Neural progenitor cell (in vitro differentiated cells): ENCODE results near the gene MPP2.

Experiments
- EZH2 ChIP-seq: fragments of 200-600 bp; sonication (generic); IDR thresholded peaks from 2 replicates; pipeline ENCODE4 v1.6.1; 2017; ENCODE audit warnings: antibody characterized with exemption, mild to moderate bottlenecking, moderate library complexity
- EZH2phosphoT487 ChIP-seq: fragments of 200-600 bp; sonication (generic); IDR thresholded peaks from 2 replicates; pipeline ENCODE4 v1.6.1; 2017; ENCODE audit warnings: antibody characterized with exemption

DNA sequence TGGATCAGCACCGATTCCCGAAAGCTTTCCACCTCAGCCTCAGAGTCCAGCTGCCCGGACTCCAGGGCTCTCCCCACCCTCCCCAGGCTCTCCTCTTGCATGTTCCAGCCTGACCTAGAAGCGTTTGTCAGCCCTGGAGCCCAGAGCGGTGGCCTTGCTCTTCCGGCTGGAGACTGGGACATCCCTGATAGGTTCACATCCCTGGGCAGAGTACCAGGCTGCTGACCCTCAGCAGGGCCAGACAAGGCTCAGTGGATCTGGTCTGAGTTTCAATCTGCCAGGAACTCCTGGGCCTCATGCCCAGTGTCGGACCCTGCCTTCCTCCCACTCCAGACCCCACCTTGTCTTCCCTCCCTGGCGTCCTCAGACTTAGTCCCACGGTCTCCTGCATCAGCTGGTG is 45.4 kb downstream of the MPP2 start:
- TF ChIP-seq EZH2phosphoT487 (no peak), EZH2 (no peak)
